Posterior cingulate gyrus (tissue), 11 donors: ENCODE measurements around the gene ANKHD1.

Source experiments
- DNase-seq, 10 donors: peaks; one replicate each; pipeline versions ENCODE4 v3.0.0 to v3.0.0-alpha.2; 2020 to 2021; ENCODE audit warnings: mixed read lengths in 3 of 10
- intact Hi-C: fragments of 100-400 bp; cut with DNase I; formaldehyde crosslinking; loops from one replicate; pipeline ENCODE4 v1.15.1; 2023

The ANKHD1 gene

DNA sequence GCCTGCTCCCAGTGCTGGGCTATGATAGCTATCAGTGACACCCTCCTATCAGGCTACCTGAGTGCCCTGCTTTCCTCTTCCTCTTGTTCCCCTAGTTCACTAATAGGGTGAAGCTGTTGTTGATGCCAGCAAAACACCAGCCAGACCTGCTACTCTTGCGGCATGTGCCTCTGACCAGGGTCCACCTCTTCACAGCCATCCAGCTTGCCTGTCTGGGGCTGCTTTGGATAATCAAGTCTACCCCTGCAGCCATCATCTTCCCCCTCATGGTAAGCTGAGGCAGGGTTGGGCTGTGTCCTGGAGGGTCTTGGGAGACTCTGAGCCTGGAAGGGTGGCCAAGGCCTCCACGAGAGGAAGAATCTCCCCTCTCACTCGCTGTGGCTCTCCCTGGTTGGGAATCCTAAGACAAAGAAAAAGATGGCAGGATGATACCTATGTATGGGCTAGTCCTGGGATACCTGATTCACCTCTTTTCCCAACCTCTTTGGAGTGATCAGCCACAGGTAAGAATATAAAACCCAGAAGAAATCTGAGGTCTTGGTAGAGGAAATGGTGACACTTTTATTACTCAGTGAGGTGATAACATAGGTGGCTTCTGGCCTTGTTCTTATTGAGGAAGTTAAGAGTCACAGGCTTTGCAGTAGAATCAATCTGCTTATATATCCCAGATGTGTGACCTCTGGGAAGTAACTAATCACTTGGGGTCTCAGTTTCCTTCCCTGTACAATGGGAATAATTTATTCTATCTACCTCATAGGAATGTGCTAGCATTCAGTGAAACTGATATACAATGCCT is 30.1 kb upstream of the ANKHD1 start:
- intact Hi-C loops: loop anchor here (2.0 kb wide), 1 partner anchor 267 kb away; the partner anchor contains the start of gene TMCO6

DNA sequence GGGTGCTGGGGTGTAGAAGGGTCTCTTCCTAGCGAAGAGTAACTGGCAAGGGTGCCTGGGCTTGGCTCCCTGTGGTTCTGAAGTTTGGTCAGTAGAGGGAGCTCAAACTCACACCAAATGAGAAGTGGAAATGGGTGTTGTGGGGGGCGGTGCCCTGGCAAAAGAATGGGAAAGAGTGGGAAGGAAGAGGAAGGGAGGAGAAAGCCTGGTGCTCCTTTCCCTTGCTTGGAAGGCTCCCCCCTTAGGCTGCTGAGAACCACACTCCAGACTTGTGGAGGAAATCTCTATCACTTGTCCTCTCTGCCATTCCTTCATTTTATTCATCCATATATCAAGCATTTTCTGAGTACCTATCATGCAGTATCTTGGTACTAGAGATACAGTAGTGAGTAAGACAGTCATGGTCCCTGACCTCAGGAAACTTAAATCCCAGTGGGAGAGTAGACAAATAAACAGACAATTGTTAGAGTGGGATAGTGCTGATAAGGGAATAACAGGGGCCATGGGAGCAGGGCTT is 28.6 kb upstream of the ANKHD1 start:
- intact Hi-C loops: loop anchor here (2.0 kb wide), 1 partner anchor 266 kb away; the partner anchor contains the start of gene TMCO6
- peak in 9 of 10 donors; percentile 46 to 93 (median 61) for DNase-seq

More for the DNA sequence above, 30.1 kb upstream of the ANKHD1 start:
- DNase-seq: no peak

DNA sequence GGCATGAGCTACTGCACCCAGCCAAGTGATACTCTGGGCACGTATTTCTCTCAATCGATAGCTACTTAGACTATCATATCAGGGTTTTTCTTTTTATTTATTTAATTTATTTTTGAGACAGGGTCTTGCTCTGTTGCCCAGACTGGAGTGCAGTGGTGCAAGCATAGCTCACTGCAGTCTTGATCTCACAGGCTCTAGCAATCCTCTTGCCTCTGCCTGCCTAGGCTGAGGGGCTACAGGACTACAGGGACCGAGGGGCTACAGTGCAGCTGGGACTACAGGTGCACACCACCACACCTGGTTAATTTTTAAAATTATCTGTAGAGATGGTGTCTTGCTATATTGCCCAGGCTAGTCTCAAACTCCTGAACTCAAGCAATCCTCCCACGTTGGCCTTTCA is 20.3 kb upstream of the ANKHD1 start:
- DNase-seq: no peak
- intact Hi-C loops: no loop called here

DNA sequence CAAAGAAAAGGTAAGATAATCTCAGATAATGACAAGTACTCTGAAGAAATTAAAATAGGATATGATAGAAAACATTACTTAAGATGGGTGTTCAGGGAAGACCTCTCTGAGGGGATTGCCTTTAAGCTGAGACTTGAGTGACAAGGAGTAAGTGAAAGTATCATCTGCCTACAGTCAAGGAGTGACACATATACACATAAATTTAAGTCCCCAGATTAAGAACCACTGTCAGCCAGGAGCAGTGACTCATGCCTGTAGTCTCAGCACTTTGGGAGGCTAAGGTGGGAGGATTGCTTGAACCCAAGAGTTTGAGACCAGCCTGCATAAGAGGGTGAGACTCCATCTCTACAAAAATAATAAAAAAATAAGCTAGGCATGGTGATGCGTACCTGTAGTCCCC is 19.7 kb upstream of the ANKHD1 start:
- DNase-seq: no peak
- intact Hi-C loops: no loop called here

DNA sequence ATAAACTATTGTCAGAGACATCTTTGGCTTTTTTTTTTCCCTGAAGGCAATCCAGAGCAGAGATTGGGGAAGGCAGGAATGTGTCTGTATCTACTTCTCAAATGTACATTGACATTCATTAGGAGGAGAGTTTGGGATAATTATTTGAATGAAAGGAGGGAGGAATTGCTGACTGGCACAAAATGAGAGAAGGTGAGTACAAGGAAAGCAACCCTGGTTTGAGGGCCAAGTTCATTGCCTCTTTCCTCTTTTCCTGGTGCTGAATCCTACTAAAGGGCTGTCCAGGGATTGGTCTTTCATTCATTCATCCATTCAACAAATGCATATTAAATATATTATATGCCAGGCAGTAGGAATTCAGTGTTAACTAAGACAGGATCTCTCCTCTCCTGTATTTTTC is 18.8 kb upstream of the ANKHD1 start:
- intact Hi-C loops: no loop called here
- no peak for DNase-seq

DNA sequence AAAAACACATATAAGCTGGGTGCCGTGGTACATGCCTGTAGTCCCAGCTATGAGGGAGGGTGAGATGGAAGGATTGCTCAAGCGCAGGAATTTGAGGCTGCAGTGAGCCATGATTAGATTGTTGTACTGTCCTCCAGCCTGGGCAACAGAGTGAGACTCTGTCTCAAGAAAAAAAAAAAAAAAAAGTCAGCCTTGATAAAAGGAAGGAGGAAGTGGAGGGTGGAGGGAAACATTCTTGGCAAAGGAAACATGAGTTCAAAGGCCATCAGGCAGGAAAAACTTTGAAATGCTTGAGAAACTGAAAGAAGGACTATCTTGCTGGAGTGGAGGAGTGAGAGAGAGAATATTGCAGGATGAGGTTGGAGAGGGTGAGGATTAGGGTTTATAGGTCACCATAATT is 18.3 kb upstream of the ANKHD1 start:
- no peak for DNase-seq

DNA sequence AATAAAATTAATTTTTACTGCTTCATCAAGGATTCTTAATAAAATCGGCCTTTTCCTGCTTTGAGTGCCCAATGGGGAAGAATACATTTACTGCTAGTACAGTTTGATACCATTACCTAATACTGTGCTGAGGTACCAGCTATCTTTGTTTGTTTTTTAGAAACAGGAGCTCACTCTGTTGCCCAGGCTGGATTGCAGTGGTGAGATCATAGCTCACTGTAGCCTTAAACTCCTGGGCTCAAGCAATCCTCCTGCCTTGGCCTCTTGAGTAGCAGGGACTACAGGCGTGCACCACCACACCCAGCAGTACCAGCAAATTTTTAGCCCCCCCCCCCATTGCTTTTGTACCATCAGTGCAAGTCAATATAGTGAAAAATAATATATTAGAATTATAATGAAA is 13.6 kb upstream of the ANKHD1 start:
- DNase-seq: no peak
- intact Hi-C loops: no loop called here

More for the DNA sequence above, 18.3 kb upstream of the ANKHD1 start:
- intact Hi-C loops: no loop called here

GRCh38 chr5:140391312-140391711 is 10.3 kb upstream of the ANKHD1 start:
- intact Hi-C loops: no loop called here
- DNase-seq: no peak

- no peak for DNase-seq
- intact Hi-C loops: no loop called here
Measured at GRCh38 chr5:140391732-140392131, 9.9 kb upstream of the ANKHD1 start.

DNA sequence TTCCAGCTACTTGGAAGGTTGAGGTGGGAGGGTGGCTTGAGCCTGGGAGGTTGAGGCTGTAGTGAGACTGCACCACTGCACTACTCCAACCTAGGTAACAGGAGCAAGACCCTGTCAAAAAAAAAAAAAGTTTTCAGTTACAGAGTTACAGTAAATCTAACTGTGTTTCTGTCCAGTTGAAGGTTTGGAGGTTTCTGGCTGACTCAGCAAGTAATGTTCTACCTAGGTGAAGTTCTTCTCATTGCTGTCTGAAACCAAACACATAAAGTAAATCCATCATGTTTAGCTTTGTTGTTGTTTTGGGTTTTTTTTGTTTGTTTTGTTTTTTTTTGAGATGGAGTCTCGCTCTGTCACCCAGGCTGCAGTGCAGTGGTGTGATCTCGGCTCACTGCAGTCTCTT is 7.9 kb upstream of the ANKHD1 start:
- no peak for DNase-seq
- intact Hi-C loops: no loop called here

GRCh38 chr5:140398379-140398811 is 3.2 kb upstream of the ANKHD1 start:
- no peak for DNase-seq
- intact Hi-C loops: no loop called here

GRCh38 chr5:140399979-140400729 is 1.5 kb upstream of the ANKHD1 start:
- no peak for DNase-seq
- intact Hi-C loops: loop anchor here (5.0 kb wide), 2 partner anchors 147 to 247 kb away; partner anchors contain the start of genes EIF4EBP3, IK and NDUFA2

GRCh38 chr5:140400730-140401361 is 787 bp upstream of the ANKHD1 start:
- peak; percentile 85 to 99 (median 94) for DNase-seq
- intact Hi-C loops: loop anchor here (5.0 kb wide), 2 partner anchors 146 to 246 kb away; partner anchors contain the start of genes EIF4EBP3, IK and NDUFA2

DNA sequence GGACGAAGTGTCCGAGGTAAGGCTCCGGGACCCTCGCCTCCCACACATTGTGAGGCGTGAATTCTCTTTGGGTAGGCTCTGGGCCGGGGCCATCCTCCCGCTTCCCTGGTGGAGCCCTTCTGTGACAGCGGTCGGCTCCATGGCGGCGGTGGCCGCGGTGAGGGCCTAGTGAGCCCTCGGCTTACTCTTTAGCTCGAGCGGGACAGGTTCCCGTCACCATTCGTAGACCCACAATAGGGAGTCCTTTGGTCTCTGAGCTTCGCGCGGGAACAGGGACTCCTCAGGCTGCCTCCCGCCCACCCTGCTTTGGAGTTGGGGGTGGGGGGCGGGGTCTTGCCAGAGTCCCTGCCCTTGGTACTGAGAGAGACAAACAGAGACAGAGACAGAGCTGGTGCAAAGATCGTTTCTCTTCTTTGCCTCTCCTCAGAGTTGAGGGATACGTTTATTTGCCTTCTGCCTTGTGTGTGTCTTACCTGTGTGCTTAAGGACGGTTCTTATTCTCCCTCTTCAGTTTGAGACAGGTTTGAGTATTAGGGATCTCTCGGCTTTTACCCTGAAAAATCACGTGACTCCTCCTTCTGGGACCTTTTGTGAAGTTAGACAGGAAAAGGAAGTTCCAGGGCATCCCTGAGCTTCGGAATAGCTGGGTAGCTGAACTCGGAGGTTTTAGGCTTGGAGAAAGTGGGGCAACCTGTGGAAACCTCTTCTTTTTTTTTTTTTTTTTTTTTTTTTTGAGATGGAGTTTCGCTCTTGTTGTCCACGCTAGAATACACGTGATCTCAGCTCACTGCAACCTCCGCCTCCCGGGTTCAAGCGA is 833 bp downstream of the ANKHD1 start:
- peak in 6 of 10 donors; percentile 7 to 76 (median 16) for DNase-seq
- intact Hi-C loops: loop anchor here (5.0 kb wide), 2 partner anchors 145 to 245 kb away; partner anchors contain the start of genes EIF4EBP3, IK and NDUFA2

DNA sequence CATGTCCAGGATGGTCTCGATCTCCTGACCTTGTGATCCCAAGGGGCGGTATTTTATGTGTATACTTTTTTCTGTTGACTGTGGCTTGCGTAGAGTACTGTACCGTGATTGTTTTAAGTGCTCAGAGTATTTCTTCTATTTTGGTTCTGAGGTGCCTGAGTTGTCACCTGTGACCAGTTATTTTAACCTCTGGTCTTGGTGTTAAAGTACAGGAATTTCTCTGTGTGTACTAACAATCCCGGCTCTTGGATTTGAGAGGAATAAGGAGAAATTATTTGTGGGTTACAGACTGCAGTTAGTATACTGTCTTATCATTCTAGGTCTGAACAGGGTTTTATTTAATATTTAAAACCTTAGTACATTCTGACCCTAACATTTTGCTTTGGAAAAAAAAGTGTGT is 2.0 kb downstream of the ANKHD1 start:
- DNase-seq: no peak
- intact Hi-C loops: loop anchor here (5.0 kb wide), 2 partner anchors 144 to 244 kb away; partner anchors contain the start of genes EIF4EBP3, IK and NDUFA2

DNA sequence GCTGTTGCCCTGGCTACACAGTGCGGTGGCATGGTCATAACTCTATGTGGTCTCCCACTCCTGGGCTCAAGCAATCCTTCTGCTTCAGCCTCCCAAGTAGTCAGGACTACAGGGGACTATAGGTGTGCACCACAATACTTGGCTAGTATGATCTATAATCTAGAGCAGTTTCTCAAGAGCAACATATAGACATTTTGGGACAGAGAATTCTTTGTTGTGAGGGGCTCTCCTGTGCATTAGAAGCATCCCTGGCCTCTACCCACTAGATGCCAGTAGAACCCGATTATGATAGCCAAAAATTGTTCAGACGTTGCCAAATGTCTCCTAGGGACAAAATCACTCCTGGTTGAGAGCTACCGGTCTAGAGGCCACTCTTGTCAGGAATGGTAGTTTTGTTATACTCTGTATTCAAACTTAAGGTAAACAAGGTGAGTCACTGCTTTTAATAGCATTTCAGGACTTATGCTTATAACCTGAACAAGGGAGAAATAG is 7.2 kb downstream of the ANKHD1 start:
- intact Hi-C loops: no loop called here
- no peak for DNase-seq

DNA sequence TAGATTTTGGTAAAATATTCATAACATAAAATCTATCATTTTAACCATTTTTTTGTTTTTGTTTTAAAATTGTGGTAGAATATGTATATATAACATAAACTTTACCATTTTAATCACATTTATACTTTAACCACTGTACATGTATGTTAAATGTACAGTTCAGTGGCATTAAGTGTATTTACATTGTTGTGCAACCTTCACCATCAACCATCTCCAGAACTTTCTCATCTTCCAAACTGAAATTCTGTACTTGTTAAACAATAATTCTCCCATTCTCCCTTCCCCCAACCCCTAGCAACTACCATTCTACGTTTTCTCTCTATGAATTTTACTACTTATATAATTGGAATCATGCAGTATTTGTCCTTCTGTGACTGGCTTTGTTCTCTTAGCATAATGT is 11.6 kb downstream of the ANKHD1 start:
- intact Hi-C loops: no loop called here

GRCh38 chr5:140417235-140417634 is 15.6 kb downstream of the ANKHD1 start:
- intact Hi-C loops: no loop called here
- no peak for DNase-seq

More for the DNA sequence above, 11.6 kb downstream of the ANKHD1 start:
- no peak for DNase-seq

GRCh38 chr5:140418862-140419520 is 17.4 kb downstream of the ANKHD1 start:
- intact Hi-C loops: no loop called here

More at GRCh38 chr5:140418862-140419520, 17.4 kb downstream of the ANKHD1 start:
- DNase-seq: no peak
